HepG2 (cell line): ENCODE results near the gene MITF. TPM values are rescaled to one million over a fixed set of nuclear protein-coding genes. Genes with fewer than 3 reads are reported as not detected.

Experiments
- ATAC-seq: fragments of 200-7000 bp; cut with Tn5 transposase; 3 replicates; pipeline ENCODE4 v1.9.1; 2020; ENCODE audit warnings: mild to moderate bottlenecking, moderate library complexity
- BruUV-seq: library from RNA; stranded (reverse); fragments of 400-500 nt; replicated peaks from 2 replicates; lab custom pipeline; 2021; lab: Mats Ljungman, UMichigan
- CTCF ChIA-PET: fragments of 300-600 bp; formaldehyde crosslinking; extraction: SDS; loops from one replicate; lab custom pipeline; 2021; ENCODE audit warnings: low total read pairs, inconsistent platforms, low intra/inter-chr PET ratio; lab: Yijun Ruan, JAX
- POLR2A ChIA-PET: fragments of 350-600 bp; sonication (Branson Sonifier 250); formaldehyde crosslinking; loops from one replicate; lab custom pipeline; 2020; ENCODE audit warnings: antibody characterized with exemption, inconsistent platforms; lab: Yijun Ruan, JAX
- DNase-seq: peaks from one replicate; pipeline ENCODE4 v3.0.0-alpha.2; 2015; ENCODE audit warnings: low spot score
- FAIRE-seq: peaks from 3 replicates; lab custom pipeline; 2011; peaks lifted over from hg19 to GRCh38; lab: Jason Lieb, UNC
- H2AFZ ChIP-seq: one replicate; pipeline ENCODE4 v1.6.1; 2011; ENCODE audit warnings: low read length, inconsistent platforms
- H3K27ac ChIP-seq: fragments of 300-600 bp; 3 replicates; pipeline ENCODE4 v1.8.0; 2011; ENCODE audit warnings: mixed run types, mild to moderate bottlenecking, mixed read lengths, low read length, inconsistent platforms; ENCODE audit not compliant: insufficient read depth; ENCODE audit errors: extremely low read length
- H3K27me3 ChIP-seq, 2 experiments: fragments of 200-600 bp in 1 of 2; 2 replicates in 1 of 2; 3 replicates in 1 of 2; pipeline versions ENCODE4 v1.6.0 to v1.8.0; 2011; ENCODE audit warnings: low read length in 2 of 2, mild to moderate bottlenecking in 2 of 2, moderate library complexity in 2 of 2, inconsistent platforms in 1 of 2; ENCODE audit not compliant: insufficient read depth in 2 of 2, control insufficient read depth in 1 of 2
- H3K36me3 ChIP-seq, 2 experiments: fragments of 200-600 bp in 1 of 2; replicated peaks in 1 of 2; 2 replicates in 1 of 2; 3 replicates in 1 of 2; pipeline versions ENCODE4 v1.5.1 to v1.8.0; 2011; ENCODE audit warnings: low read length in 2 of 2, inconsistent platforms in 1 of 2; ENCODE audit not compliant: insufficient read depth in 2 of 2, control insufficient read depth in 1 of 2
- H3K4me1 ChIP-seq: 2 replicates; pipeline ENCODE4 v1.5.1; 2012; ENCODE audit warnings: low read length, inconsistent platforms; ENCODE audit not compliant: insufficient read depth
- H3K4me2 ChIP-seq: 2 replicates; pipeline ENCODE4 v1.6.0; 2011; ENCODE audit warnings: low read depth, low read length, inconsistent platforms
- H3K4me3 ChIP-seq, 3 experiments: fragments of 200-600 bp in 1 of 3; sonication (generic), shearing (Covaris generic) in 1 of 3; replicated peaks in 1 of 3; 2 replicates each; pipeline ENCODE4 v1.5.1; 2011 to 2016; ENCODE audit warnings: low read length in 3 of 3, inconsistent platforms in 2 of 3, low read depth in 2 of 3, mild to moderate bottlenecking in 2 of 3, control low read depth in 1 of 3, mixed read lengths in 1 of 3; ENCODE audit not compliant: insufficient read depth in 1 of 3
- H3K79me2 ChIP-seq: one replicate; pipeline ENCODE4 v1.6.1; 2011; ENCODE audit warnings: low read length, inconsistent platforms; ENCODE audit not compliant: insufficient read depth
- H3K9ac ChIP-seq: 2 replicates; pipeline ENCODE4 v1.6.0; 2011; ENCODE audit warnings: mild to moderate bottlenecking, low read depth, low read length, inconsistent platforms; ENCODE audit not compliant: insufficient read depth
- H3K9me3 ChIP-seq: 2 replicates; pipeline ENCODE4 v1.5.1; 2012; ENCODE audit warnings: mild to moderate bottlenecking, low read length
- H4K20me1 ChIP-seq: 2 replicates; pipeline ENCODE4 v1.6.0; 2011; ENCODE audit warnings: inconsistent platforms, mild to moderate bottlenecking, low read length, moderate library complexity; ENCODE audit not compliant: insufficient read depth
- ADNP ChIP-seq: sonication (generic); formaldehyde crosslinking; IDR thresholded peaks from 2 replicates; pipeline ENCODE4 v1.4.0; 2020; ENCODE audit warnings: missing genetic modification reagents
- FOXK1 ChIP-seq: sonication (generic); formaldehyde crosslinking; IDR thresholded peaks from 2 replicates; pipeline ENCODE4 v1.4.0; 2020; ENCODE audit warnings: low read depth, missing genetic modification reagents, borderline replicate concordance
- HIVEP1 ChIP-seq: sonication (generic); formaldehyde crosslinking; IDR thresholded peaks from 2 replicates; pipeline ENCODE4 v1.4.0; 2020; ENCODE audit warnings: mild to moderate bottlenecking, missing genetic modification reagents
- KDM1A ChIP-seq: IDR thresholded peaks from 2 replicates; pipeline ENCODE4 v1.6.1; 2016; ENCODE audit warnings: missing compliant biosample characterization
- RELA ChIP-seq: sonication (generic); formaldehyde crosslinking; IDR thresholded peaks from 2 replicates; pipeline ENCODE4 v1.4.0; 2020; ENCODE audit warnings: missing genetic modification reagents
- ZNF350 ChIP-seq: sonication (generic); formaldehyde crosslinking; IDR thresholded peaks from 2 replicates; pipeline ENCODE4 v1.4.0; 2020; ENCODE audit warnings: mild to moderate bottlenecking, low read depth, missing genetic modification reagents, borderline replicate concordance
- ZNF382 ChIP-seq: sonication (generic); formaldehyde crosslinking; IDR thresholded peaks from 2 replicates; pipeline ENCODE4 v1.5.0; 2020; ENCODE audit warnings: missing genetic modification reagents, mild to moderate bottlenecking, borderline replicate concordance
- ZZZ3 ChIP-seq: sonication (generic); formaldehyde crosslinking; IDR thresholded peaks from 2 replicates; pipeline ENCODE4 v1.4.0; 2020; ENCODE audit warnings: missing genetic modification reagents, mild to moderate bottlenecking, borderline replicate concordance
- WGBS: methylation state at CpG from one replicate; pipeline ENCODE4 v1.1.6; 2017; ENCODE audit warnings: low lambda C conversion rate; 5-methylcytosine and 5-hydroxymethylcytosine counted together
- in situ Hi-C: cut with HindIII; loops from 2 replicates; pipeline ENCODE4 v1.10.0; 2017; ENCODE audit warnings: low pct_unique_long_range_greater_than_20kb; ENCODE audit not compliant: extremely low pct_ligation_motif_present
- intact Hi-C: fragments of 100-400 bp; cut with micrococcal nuclease; formaldehyde crosslinking; loops from one replicate; pipeline ENCODE4 v1.10.0; 2022; ENCODE audit not compliant: unreplicated experiment
- polyA plus RNA-seq, 8 experiments: library from polyadenylated mRNA; depleted of rRNA in 3 of 8; stranded (reverse) in 7 of 8; unstranded in 1 of 8; fragments of >200 nt; fragmentation: Illumina TruSeq in 4 of 8; extraction: Trizol in 4 of 8; gene quantifications; 2 replicates each; pipeline versions ENCODE4 v1.2.1 to v1.2.3, GENCODE V29; 2011 to 2016; ENCODE audit warnings: low read depth in 4 of 8, missing spikeins in 1 of 8, mixed read lengths in 1 of 8; ENCODE audit not compliant: insufficient read depth in 1 of 8
- total RNA-seq, 5 experiments: library from RNA; depleted of rRNA; stranded (reverse); fragments of >200 nt; fragmentation: Illumina TruSeq; extraction: Trizol; gene quantifications; 2 replicates each; pipeline ENCODE4 v1.2.3, GENCODE V29; 2016; ENCODE audit warnings: low read depth in 1 of 5
- TF ChIP-seq, protein P1 (sequence below): sonication (generic); formaldehyde crosslinking; IDR thresholded peaks from 2 replicates; pipeline ENCODE4 v1.5.0; 2020; ENCODE audit warnings: missing genetic modification reagents
- TF ChIP-seq, protein P2 (sequence below): IDR thresholded peaks from 2 replicates; pipeline ENCODE4 v1.6.1; 2016; ENCODE audit warnings: missing compliant biosample characterization, missing genetic modification reagents, borderline replicate concordance
- TF ChIP-seq, protein P3 (sequence below): sonication (generic); formaldehyde crosslinking; IDR thresholded peaks from one replicate; pipeline ENCODE4 v1.5.1; 2020; ENCODE audit warnings: mild to moderate bottlenecking, missing genetic modification reagents; ENCODE audit errors: not compliant biosample characterization
- TF ChIP-seq, protein P4 (sequence below): IDR thresholded peaks from 2 replicates; pipeline ENCODE4 v1.6.1; 2016; ENCODE audit warnings: low read depth, borderline replicate concordance
- TF ChIP-seq, protein P5 (sequence below): sonication (generic); formaldehyde crosslinking; IDR thresholded peaks from 2 replicates; pipeline ENCODE4 v1.4.0; 2020; ENCODE audit warnings: missing genetic modification reagents, borderline replicate concordance

MITF gene
- total and polyA plus RNA-seq, 2 of the 13 experiments (the other 11 are each of a cell fraction or from before 2014, with no cell fraction given) = 0.12 to 0.38 TPM

DNA sequence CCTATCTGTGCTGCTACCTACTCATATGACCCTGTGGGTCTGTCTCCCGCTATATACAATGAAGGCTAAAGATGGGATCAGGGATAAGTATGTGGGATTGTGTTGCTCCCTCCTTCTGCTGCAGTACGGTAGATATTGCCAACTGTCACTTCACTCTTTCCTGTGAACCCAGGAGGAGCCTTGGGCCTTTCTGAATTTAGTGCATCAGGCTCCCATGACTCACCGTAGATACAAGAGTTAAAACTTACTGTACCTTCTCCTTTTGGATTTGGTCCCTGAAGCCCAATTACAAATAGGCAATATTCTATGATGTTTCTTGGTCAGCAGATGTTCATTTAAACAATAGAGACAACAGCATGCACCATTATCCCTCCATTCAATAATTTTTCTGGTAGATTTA, 27.4 kb downstream of the MITF start:
- WGBS = 10% methylated on average over 2 of the region's 3 CpGs
- Histone ChIP-seq H4K20me1 (no peaks in the 10 kb centered on the region), H3K9me3 (no peaks in the 10 kb centered on the region), H3K27me3 (no peaks in the 10 kb centered on the region; a peak in 1 of 5 replicates), H3K79me2 (no peaks in the 10 kb centered on the region), H2AFZ (no peak overlapping the region), H3K36me3 (no peaks in the 10 kb centered on the region), H3K9ac (no peak overlapping the region), H3K4me3 (no peak overlapping the region), H3K4me1 (no peaks in the 10 kb centered on the region), H3K27ac (no peak overlapping the region), H3K4me2 (no peak overlapping the region)
- in situ Hi-C loops = no loop called here
- ATAC-seq (no peak), DNase-seq (no peak), FAIRE-seq (no peak)
- ChIA-PET CTCF (no interaction called here), POLR2A (no interaction called here)
- BruUV-seq = no TSS peak
- intact Hi-C loops = no loop called here
- no peak for TF ChIP-seq ADNP
- TF ChIP-seq HIVEP1 (CRISPR knock-in tag) = no peak
- TF ChIP-seq ZZZ3 (CRISPR knock-in tag) = no peak
- TF ChIP-seq ZNF350 (CRISPR knock-in tag) = no peak
- no peak for TF ChIP-seq KDM1A (CRISPR knock-in tag)
- TF ChIP-seq, protein P1, sequence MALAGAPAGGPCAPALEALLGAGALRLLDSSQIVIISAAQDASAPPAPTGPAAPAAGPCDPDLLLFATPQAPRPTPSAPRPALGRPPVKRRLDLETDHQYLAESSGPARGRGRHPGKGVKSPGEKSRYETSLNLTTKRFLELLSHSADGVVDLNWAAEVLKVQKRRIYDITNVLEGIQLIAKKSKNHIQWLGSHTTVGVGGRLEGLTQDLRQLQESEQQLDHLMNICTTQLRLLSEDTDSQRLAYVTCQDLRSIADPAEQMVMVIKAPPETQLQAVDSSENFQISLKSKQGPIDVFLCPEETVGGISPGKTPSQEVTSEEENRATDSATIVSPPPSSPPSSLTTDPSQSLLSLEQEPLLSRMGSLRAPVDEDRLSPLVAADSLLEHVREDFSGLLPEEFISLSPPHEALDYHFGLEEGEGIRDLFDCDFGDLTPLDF (CRISPR knock-in tag) = no peak
- TF ChIP-seq, protein P2, sequence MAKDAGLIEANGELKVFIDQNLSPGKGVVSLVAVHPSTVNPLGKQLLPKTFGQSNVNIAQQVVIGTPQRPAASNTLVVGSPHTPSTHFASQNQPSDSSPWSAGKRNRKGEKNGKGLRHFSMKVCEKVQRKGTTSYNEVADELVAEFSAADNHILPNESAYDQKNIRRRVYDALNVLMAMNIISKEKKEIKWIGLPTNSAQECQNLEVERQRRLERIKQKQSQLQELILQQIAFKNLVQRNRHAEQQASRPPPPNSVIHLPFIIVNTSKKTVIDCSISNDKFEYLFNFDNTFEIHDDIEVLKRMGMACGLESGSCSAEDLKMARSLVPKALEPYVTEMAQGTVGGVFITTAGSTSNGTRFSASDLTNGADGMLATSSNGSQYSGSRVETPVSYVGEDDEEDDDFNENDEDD = no peak
- TF ChIP-seq, protein P3, sequence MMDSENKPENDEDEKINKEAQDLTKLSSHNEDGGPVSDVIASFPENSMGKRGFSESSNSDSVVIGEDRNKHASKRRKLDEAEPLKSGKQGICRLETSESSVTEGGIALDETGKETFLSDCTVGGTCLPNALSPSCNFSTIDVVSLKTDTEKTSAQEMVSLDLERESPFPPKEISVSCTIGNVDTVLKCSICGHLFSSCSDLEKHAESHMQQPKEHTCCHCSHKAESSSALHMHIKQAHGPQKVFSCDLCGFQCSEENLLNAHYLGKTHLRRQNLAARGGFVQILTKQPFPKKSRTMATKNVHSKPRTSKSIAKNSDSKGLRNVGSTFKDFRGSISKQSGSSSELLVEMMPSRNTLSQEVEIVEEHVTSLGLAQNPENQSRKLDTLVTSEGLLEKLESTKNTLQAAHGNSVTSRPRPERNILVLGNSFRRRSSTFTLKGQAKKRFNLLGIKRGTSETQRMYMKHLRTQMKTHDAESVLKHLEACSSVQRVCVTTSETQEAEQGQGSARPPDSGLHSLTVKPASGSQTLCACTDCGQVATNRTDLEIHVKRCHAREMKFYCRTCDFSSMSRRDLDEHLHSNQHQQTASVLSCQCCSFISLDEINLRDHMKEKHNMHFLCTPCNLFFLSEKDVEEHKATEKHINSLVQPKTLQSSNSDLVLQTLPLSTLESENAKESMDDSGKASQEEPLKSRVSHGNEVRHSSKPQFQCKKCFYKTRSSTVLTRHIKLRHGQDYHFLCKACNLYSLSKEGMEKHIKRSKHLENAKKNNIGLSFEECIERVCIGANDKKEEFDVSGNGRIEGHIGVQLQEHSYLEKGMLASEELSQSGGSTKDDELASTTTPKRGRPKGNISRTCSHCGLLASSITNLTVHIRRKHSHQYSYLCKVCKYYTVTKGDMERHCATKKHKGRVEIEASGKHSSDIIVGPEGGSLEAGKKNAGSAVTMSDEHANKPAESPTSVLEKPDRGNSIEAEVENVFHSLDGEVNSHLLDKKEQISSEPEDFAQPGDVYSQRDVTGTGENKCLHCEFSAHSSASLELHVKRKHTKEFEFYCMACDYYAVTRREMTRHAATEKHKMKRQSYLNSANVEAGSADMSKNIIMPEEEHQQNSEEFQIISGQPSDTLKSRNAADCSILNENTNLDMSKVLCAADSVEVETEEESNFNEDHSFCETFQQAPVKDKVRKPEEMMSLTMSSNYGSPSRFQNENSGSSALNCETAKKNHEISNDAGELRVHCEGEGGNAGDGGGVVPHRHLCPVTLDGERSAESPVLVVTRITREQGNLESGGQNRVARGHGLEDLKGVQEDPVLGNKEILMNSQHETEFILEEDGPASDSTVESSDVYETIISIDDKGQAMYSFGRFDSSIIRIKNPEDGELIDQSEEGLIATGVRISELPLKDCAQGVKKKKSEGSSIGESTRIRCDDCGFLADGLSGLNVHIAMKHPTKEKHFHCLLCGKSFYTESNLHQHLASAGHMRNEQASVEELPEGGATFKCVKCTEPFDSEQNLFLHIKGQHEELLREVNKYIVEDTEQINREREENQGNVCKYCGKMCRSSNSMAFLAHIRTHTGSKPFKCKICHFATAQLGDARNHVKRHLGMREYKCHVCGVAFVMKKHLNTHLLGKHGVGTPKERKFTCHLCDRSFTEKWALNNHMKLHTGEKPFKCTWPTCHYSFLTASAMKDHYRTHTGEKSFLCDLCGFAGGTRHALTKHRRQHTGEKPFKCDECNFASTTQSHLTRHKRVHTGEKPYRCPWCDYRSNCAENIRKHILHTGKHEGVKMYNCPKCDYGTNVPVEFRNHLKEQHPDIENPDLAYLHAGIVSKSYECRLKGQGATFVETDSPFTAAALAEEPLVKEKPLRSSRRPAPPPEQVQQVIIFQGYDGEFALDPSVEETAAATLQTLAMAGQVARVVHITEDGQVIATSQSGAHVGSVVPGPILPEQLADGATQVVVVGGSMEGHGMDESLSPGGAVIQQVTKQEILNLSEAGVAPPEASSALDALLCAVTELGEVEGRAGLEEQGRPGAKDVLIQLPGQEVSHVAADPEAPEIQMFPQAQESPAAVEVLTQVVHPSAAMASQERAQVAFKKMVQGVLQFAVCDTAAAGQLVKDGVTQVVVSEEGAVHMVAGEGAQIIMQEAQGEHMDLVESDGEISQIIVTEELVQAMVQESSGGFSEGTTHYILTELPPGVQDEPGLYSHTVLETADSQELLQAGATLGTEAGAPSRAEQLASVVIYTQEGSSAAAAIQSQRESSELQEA (CRISPR knock-in tag) = no peak
- TF ChIP-seq, protein P4, sequence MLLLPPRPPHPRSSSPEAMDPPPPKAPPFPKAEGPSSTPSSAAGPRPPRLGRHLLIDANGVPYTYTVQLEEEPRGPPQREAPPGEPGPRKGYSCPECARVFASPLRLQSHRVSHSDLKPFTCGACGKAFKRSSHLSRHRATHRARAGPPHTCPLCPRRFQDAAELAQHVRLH (CRISPR knock-in tag) = no peak
- TF ChIP-seq RELA (CRISPR knock-in tag) = no peak
- TF ChIP-seq ZNF382 (CRISPR knock-in tag) = no peak
- no peak for TF ChIP-seq FOXK1 (CRISPR knock-in tag)
- TF ChIP-seq, protein P5, sequence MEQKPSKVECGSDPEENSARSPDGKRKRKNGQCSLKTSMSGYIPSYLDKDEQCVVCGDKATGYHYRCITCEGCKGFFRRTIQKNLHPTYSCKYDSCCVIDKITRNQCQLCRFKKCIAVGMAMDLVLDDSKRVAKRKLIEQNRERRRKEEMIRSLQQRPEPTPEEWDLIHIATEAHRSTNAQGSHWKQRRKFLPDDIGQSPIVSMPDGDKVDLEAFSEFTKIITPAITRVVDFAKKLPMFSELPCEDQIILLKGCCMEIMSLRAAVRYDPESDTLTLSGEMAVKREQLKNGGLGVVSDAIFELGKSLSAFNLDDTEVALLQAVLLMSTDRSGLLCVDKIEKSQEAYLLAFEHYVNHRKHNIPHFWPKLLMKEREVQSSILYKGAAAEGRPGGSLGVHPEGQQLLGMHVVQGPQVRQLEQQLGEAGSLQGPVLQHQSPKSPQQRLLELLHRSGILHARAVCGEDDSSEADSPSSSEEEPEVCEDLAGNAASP = no peak
